ENCODE measurements around the gene DAPK2.

The DAPK2 gene

GRCh38 chr15:64046421-64047153, at the start of gene DAPK2:
Gene DAPK2, minus strand, starts transcription at chr15:64046485. Its CDS starts 6,224 bp downstream, at chr15:64040261.
- ChIA-PET CTCF (interaction anchor here (0.5 to 2.0 kb wide), 11 partner anchors 8 to 714 kb away, joined by 3 to 7 read pairs (median 4); partner anchors contain the start of gene FBXL22), POLR2A (interaction anchor here (0.9 to 1.0 kb wide), 2 partner anchors 10 to 47 kb away, joined by 3 read pairs; partner anchors contain the start of gene CIAO2A)
- DNase-seq (ENCODE audit: extremely low spot score): peak; percentile 80
- no peak for TF ChIP-seq SUZ12 (IDR thresholded peaks at IDR 0.05)
- TF ChIP-seq FOXK2 (IDR thresholded peaks at IDR 0.05): no peak
- no peak for TF ChIP-seq SP1 (IDR thresholded peaks at IDR 0.05)
- no peak for TF ChIP-seq BHLHE40 (IDR thresholded peaks at IDR 0.05; ENCODE audit: borderline replicate concordance)
- no peak for TF ChIP-seq HDGF (IDR thresholded peaks at IDR 0.05; ENCODE audit: borderline replicate concordance)
- TF ChIP-seq ELF4 (IDR thresholded peaks at IDR 0.05): no peak
- TF ChIP-seq TARDBP (IDR thresholded peaks at IDR 0.05): no peak

DNA sequence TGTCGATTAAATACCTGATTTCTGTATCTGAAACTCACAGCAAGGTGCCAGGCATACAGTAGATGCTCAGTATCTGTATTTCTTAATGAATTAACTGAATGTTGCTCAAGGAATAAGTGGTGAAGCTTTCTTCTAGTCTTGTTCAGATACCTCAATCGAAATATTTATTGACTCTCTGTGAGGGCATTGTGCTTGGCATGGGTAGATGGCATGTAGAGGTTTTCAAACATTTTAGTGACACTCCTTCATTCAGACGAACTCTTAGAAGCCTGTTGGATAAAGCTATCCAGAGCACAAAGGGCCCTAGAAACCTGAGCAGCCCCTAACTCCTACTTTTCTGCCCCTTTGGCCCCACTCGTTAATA, 49.1 kb upstream of the DAPK2 start:
- no peak for TF ChIP-seq L3MBTL2 (conservative IDR thresholded peaks at IDR 0.05)
- TF ChIP-seq TARDBP (IDR thresholded peaks at IDR 0.05): no peak
- TF ChIP-seq BHLHE40 (IDR thresholded peaks at IDR 0.05; ENCODE audit: borderline replicate concordance): no peak
- TF ChIP-seq LEF1 (IDR thresholded peaks at IDR 0.05; ENCODE audit: borderline replicate concordance): no peak
- no peak for TF ChIP-seq ZNF384 (IDR thresholded peaks at IDR 0.05)
- TF ChIP-seq FOXK2 (IDR thresholded peaks at IDR 0.05): no peak
- no peak for TF ChIP-seq FOXM1 (IDR thresholded peaks at IDR 0.05; ENCODE audit: borderline replicate concordance)
- TF ChIP-seq ARNT (IDR thresholded peaks at IDR 0.05): no peak
- no peak for TF ChIP-seq CTBP1 (IDR thresholded peaks at IDR 0.05; ENCODE audit: borderline replicate concordance)
- no peak for TF ChIP-seq HDGF (IDR thresholded peaks at IDR 0.05; ENCODE audit: borderline replicate concordance)
- TF ChIP-seq PKNOX1 (IDR thresholded peaks at IDR 0.05): no peak
- no peak for TF ChIP-seq SUZ12 (IDR thresholded peaks at IDR 0.05)
- no peak for TF ChIP-seq FOXA1 (IDR thresholded peaks at IDR 0.05)
- no peak for TF ChIP-seq NFRKB (IDR thresholded peaks at IDR 0.05)
- no peak for TF ChIP-seq ELF4 (IDR thresholded peaks at IDR 0.05)
- no peak for TF ChIP-seq SP1 (IDR thresholded peaks at IDR 0.05)
- CTCF ChIA-PET: no interaction called here
- no peak for DNase-seq (ENCODE audit: extremely low spot score)
- POLR2A ChIA-PET: interaction anchor here (0.8 kb wide), 1 partner anchor 59 kb away, joined by 3 read pairs; no protein-coding TSS in a partner anchor

GRCh38 chr15:64093627-64094417, 47.5 kb upstream of the DAPK2 start, which contains the start of gene CIAO2A:
Gene CIAO2A, minus strand, starts transcription at chr15:64093838. Its CDS starts 70 bp downstream, at chr15:64093768.
- ChIA-PET CTCF (interaction anchor here (0.7 to 1.0 kb wide), 2 partner anchors 25 to 59 kb away, joined by 3 to 4 read pairs; no protein-coding TSS in a partner anchor), POLR2A (interaction anchor here (0.8 to 2.2 kb wide), 13 partner anchors 10 to 905 kb away, joined by 3 to 8 read pairs (median 5); partner anchors contain the start of gene PPIB)
- peak; percentile 79 for DNase-seq (ENCODE audit: extremely low spot score)
- TF ChIP-seq ELF4 (IDR thresholded peaks at IDR 0.05): peak; percentile 56; the same call in 1 of the 2 replicates
- no peak for TF ChIP-seq FOXM1 (IDR thresholded peaks at IDR 0.05; ENCODE audit: borderline replicate concordance)
- TF ChIP-seq SUZ12 (IDR thresholded peaks at IDR 0.05): peak; percentile 66; the same call in 1 of the 2 replicates
- no peak for TF ChIP-seq FOXA1 (IDR thresholded peaks at IDR 0.05)
- TF ChIP-seq PKNOX1 (IDR thresholded peaks at IDR 0.05): peak; percentile 79
- peak; percentile 47 for TF ChIP-seq L3MBTL2 (conservative IDR thresholded peaks at IDR 0.05)
- no peak for TF ChIP-seq SP1 (IDR thresholded peaks at IDR 0.05)

GRCh38 chr15:64092864-64093626, 46.8 kb upstream of the DAPK2 start:
- TF ChIP-seq TARDBP (IDR thresholded peaks at IDR 0.05): no peak
- TF ChIP-seq BHLHE40 (IDR thresholded peaks at IDR 0.05; ENCODE audit: borderline replicate concordance): no peak
- ChIA-PET POLR2A (interaction anchor here (0.8 to 2.2 kb wide), 13 partner anchors 10 to 904 kb away, joined by 3 to 8 read pairs (median 5); partner anchors contain the start of gene PPIB), CTCF (interaction anchor here (0.7 to 1.0 kb wide), 2 partner anchors 24 to 60 kb away, joined by 3 to 4 read pairs; no protein-coding TSS in a partner anchor)
- peak; percentile 17 for DNase-seq (ENCODE audit: extremely low spot score)

DNA sequence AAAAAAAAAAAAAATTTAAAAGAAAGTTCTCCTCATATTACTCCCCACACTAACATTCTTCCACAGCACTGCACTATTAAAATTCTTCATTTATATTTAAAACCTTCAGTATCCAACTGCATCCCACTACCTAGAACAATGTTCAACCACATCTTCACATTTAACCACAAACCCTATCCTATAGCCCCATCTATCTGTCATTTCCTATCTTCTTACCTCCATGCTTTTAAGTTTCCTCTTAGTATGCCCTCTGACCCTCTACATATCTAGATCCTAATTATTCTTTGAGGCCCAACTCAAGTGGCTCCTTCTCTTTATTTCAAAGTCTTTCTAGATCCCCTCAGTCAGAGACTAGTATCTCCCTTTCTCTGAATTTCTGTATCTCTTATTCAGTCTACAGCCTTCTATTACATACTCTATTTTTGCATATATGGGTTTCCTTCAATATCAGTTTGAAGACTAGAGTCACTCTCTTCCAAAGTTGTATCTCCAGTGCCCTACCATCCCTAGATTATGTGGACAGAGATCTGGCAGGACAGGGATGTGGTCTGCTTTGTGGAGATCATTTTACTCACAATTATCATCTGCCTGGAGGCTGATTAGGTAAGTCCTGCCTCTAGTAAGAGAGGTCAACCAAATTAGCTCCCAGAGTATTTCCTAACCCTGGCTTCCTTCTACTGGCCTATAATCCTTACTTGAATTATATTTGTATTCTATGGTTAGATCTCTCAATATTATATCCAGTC, 46.0 kb upstream of the DAPK2 start:
- ChIA-PET CTCF (no interaction called here), POLR2A (interaction anchor here (1.2 to 2.2 kb wide), 4 partner anchors 9 to 71 kb away, joined by 3 to 8 read pairs (median 8); partner anchors contain the start of gene PPIB)
- DNase-seq (ENCODE audit: extremely low spot score): no peak
- TF ChIP-seq FOXK2 (IDR thresholded peaks at IDR 0.05): no peak
- TF ChIP-seq SP1 (IDR thresholded peaks at IDR 0.05): no peak
- TF ChIP-seq FOXA1 (IDR thresholded peaks at IDR 0.05): no peak

- ChIA-PET CTCF (no interaction called here), POLR2A (no interaction called here)
- TF ChIP-seq NFRKB (IDR thresholded peaks at IDR 0.05): no peak
- TF ChIP-seq BHLHE40 (IDR thresholded peaks at IDR 0.05; ENCODE audit: borderline replicate concordance): no peak
- no peak for TF ChIP-seq SP1 (IDR thresholded peaks at IDR 0.05)
- TF ChIP-seq L3MBTL2 (conservative IDR thresholded peaks at IDR 0.05): no peak
- TF ChIP-seq FOXM1 (IDR thresholded peaks at IDR 0.05; ENCODE audit: borderline replicate concordance): no peak
- no peak for TF ChIP-seq PKNOX1 (IDR thresholded peaks at IDR 0.05)
- TF ChIP-seq ARNT (IDR thresholded peaks at IDR 0.05): no peak
- TF ChIP-seq TARDBP (IDR thresholded peaks at IDR 0.05): no peak
- no peak for TF ChIP-seq FOXA1 (IDR thresholded peaks at IDR 0.05)
- TF ChIP-seq ELF4 (IDR thresholded peaks at IDR 0.05): no peak
- TF ChIP-seq ZNF384 (IDR thresholded peaks at IDR 0.05): no peak
- TF ChIP-seq CTBP1 (IDR thresholded peaks at IDR 0.05; ENCODE audit: borderline replicate concordance): no peak
- no peak for TF ChIP-seq LEF1 (IDR thresholded peaks at IDR 0.05; ENCODE audit: borderline replicate concordance)
- no peak for TF ChIP-seq FOXK2 (IDR thresholded peaks at IDR 0.05)
- no peak for TF ChIP-seq HDGF (IDR thresholded peaks at IDR 0.05; ENCODE audit: borderline replicate concordance)
- TF ChIP-seq SUZ12 (IDR thresholded peaks at IDR 0.05): no peak
- no peak for DNase-seq (ENCODE audit: extremely low spot score)
Observed at GRCh38 chr15:64090527-64090926, 44.2 kb upstream of the DAPK2 start.

Data from HEK293T (cell line).